ENCODE results near the gene POLR1G. TPM values are rescaled to one million over a fixed set of nuclear protein-coding genes. Genes with fewer than 3 reads are reported as not detected.

Gene POLR1G
- total RNA-seq, 4 donors from 2014 or later = 0.26 to 11.3 (median 3.5) TPM

- TF ChIP-seq CTCF (IDR thresholded peaks at IDR 0.05) (no peak), POLR2A (IDR thresholded peaks at IDR 0.05) (no peak)
- no peaks in the 10 kb centered on the region for H3K4me1 ChIP-seq
- DNase-seq = no peak
- H3K36me3 ChIP-seq = no peaks in the 10 kb centered on the region
- H3K27ac ChIP-seq = no peak overlapping the region
- H3K27me3 ChIP-seq = peaks cover 10 to 20% of the 10 kb centered on the region in 2 donors
- no peaks in the 10 kb centered on the region for H3K9me3 ChIP-seq
- intact Hi-C loops (cut with DNase I; ENCODE audit: low total_unique reads) = no loop called here
- H3K4me3 ChIP-seq = no peak overlapping the region
Observed at GRCh38 chr19:45385392-45386221, 20.8 kb upstream of the POLR1G start.

GRCh38 chr19:45391346-45391745 lies 15.1 kb upstream of the POLR1G start:
- no peak for DNase-seq
- no peaks in the 10 kb centered on the region for H3K9me3 ChIP-seq
- no peak for TF ChIP-seq POLR2A (IDR thresholded peaks at IDR 0.05)
- no peak for TF ChIP-seq CTCF (IDR thresholded peaks at IDR 0.05)
- H3K36me3 ChIP-seq = no peaks in the 10 kb centered on the region
- intact Hi-C loops (cut with DNase I; ENCODE audit: low total_unique reads) = no loop called here
- H3K4me3 ChIP-seq = no peak overlapping the region
- H3K27ac ChIP-seq = no peak overlapping the region
- H3K27me3 ChIP-seq = peaks cover 0 to 8% of the 10 kb centered on the region in 2 donors
- H3K4me1 ChIP-seq = no peaks in the 10 kb centered on the region

- H3K4me3 ChIP-seq = no peak overlapping the region
- no peak for DNase-seq
- H3K36me3 ChIP-seq = no peaks in the 10 kb centered on the region
- no peaks in the 10 kb centered on the region for H3K4me1 ChIP-seq
- H3K9me3 ChIP-seq = no peaks in the 10 kb centered on the region
- H3K27me3 ChIP-seq = peaks cover 0 to 3% of the 10 kb centered on the region in 2 donors
- TF ChIP-seq CTCF (IDR thresholded peaks at IDR 0.05) (no peak), POLR2A (IDR thresholded peaks at IDR 0.05) (no peak)
- no peak overlapping the region for H3K27ac ChIP-seq
- intact Hi-C loops (cut with DNase I; ENCODE audit: low total_unique reads) = no loop called here
Observed at GRCh38 chr19:45391871-45392665, 14.4 kb upstream of the POLR1G start.

- Histone ChIP-seq H3K27ac (no peak overlapping the region), H3K4me3 (no peak overlapping the region), H3K4me1 (no peaks in the 10 kb centered on the region), H3K27me3 (no peaks in the 10 kb centered on the region), H3K36me3 (no peaks in the 10 kb centered on the region), H3K9me3 (no peaks in the 10 kb centered on the region)
- TF ChIP-seq CTCF (IDR thresholded peaks at IDR 0.05) (no peak), POLR2A (IDR thresholded peaks at IDR 0.05) (no peak)
- intact Hi-C loops (cut with DNase I; ENCODE audit: low total_unique reads) = no loop called here
- DNase-seq = no peak
Observed at GRCh38 chr19:45395821-45396617, 10.4 kb upstream of the POLR1G start.

Measured in uterus (tissue), 4 donors.